ENCODE data around the gene LIPG.
"Not testable (repeated sequence)": the region's sequence is repeated elsewhere in the genome, so short reads cannot be mapped to it uniquely, and the experiment has no call there.

LIPG gene

DNA sequence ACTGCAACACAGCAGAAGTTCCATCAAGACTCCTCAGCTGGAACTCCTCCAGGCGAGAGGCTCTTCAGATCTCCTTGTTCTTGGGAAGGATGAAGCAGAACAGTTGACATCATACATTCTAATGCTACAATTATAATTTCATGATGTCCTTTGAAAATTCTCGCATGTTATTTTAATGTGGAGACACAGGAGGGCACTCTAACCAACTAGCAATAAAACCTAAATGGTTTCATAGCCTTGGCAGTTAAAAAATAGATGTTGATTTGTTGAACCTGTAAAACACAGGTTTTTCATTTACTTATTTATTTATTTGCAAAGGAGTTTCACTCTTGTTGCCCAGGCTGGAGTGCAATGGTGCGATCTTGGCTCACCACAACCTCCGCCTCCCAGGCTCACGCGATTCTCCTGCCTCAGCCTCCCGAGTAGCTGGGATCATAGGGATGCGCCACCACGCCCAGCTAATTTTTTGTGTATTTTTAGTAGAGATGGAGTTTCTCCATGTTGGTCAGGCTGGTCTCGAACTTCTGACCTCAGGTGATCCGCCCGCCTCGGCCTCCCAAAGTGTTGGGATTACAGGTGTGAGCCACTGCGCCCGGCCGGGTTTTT is 2.4 kb upstream of the LIPG start:
- H3K4me3 ChIP-seq (ENCODE audit: low read depth, low read length): not testable (repeated sequence)
- TF ChIP-seq, protein P1, sequence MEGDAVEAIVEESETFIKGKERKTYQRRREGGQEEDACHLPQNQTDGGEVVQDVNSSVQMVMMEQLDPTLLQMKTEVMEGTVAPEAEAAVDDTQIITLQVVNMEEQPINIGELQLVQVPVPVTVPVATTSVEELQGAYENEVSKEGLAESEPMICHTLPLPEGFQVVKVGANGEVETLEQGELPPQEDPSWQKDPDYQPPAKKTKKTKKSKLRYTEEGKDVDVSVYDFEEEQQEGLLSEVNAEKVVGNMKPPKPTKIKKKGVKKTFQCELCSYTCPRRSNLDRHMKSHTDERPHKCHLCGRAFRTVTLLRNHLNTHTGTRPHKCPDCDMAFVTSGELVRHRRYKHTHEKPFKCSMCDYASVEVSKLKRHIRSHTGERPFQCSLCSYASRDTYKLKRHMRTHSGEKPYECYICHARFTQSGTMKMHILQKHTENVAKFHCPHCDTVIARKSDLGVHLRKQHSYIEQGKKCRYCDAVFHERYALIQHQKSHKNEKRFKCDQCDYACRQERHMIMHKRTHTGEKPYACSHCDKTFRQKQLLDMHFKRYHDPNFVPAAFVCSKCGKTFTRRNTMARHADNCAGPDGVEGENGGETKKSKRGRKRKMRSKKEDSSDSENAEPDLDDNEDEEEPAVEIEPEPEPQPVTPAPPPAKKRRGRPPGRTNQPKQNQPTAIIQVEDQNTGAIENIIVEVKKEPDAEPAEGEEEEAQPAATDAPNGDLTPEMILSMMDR (conservative IDR thresholded peaks at IDR 0.05; ENCODE audit: low read depth, low read length): peak; percentile 56
- peak; percentile 78 for DNase-seq (ENCODE audit: low read depth)

DNA sequence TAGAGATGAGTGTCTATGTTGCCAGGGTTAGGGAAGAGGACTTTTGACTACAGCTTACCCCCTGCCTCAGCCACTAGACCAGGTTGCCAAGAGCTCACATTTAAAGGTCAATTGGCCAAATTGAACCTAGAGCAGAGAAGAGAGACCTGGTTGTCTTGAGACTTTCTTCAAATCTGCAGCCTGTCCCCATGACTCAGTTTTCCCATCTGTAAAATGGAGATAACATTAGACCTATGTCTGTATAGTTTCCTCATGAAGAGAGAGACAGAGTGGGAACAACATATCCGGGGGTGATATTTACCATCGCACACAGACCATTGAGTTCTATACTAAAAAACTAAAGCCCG is 1.6 kb upstream of the LIPG start:
- no peak overlapping the region for H3K4me3 ChIP-seq (ENCODE audit: low read depth, low read length)
- DNase-seq (ENCODE audit: low read depth): no peak
- TF ChIP-seq, protein P1 (conservative IDR thresholded peaks at IDR 0.05; ENCODE audit: low read depth, low read length): no peak

DNA sequence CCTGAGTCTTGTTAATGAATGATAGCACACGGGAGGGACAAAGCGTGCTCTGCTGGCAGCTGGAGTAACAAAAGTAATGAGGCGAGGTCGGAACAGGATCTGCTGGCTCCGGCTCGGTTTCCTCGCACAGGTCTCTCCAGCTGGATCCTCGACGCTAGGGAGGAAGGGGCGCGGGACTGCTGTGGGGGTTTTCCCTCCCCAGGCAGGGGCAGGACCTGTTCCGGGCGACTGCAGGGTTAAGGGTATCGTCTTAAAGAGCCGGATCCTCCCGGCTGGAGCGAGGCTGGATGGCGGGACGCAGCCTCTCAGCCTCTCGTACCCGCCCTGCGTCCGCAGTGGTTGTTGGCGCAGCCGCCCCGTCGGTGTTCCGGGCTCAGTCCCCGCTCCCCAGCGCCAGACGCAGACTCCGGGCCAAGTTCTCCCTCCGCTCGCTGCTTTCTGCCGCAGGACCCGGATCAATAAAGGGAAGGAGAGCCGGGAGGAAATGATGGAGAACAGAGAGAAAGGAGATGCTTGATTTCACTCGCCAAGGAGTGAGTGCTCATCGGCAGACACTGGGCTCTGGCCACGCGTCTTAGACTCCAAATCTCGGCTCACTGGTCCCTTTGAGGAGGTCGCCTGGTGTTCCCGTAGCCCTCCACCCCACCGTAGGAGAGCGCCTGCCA is 1.1 kb upstream of the LIPG start:
- peak overlapping the region; percentile 61 for H3K4me3 ChIP-seq (ENCODE audit: low read depth, low read length)
- TF ChIP-seq, protein P1 (conservative IDR thresholded peaks at IDR 0.05; ENCODE audit: low read depth, low read length): no peak
- no peak for DNase-seq (ENCODE audit: low read depth)

DNA sequence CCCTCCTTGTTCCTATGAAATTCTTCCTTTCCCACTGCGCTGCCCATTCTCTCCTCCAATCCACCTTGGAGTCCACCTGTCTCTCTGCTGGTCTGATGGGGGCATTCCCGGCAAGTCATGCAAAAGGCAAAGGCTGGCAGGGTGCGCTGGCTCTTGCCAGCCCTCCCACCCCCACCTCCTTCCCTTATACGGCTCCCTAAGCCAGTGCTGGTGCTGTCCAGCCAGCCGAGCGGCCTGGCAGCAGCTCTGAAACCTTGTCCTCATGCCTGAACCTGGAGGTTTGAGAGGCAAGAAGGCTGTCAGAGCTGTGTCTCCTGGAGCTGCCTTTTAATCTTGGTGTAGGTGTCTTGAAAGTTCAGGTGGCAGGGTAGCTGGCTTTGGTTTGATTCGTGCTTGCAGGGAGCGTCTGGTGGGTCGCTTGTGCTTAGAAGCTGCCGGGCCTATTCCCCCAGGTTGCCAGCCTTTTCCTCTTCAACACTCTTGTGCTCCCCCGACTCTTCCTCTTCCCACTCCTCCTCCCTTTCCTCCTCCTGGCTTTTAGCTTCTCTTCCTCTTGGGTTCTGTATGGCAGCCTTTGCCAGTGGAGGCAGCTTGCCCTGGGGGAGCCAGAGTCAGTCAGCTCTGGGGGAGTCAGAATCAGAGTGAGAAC is 748 bp downstream of the LIPG start:
- TF ChIP-seq, protein P1 (conservative IDR thresholded peaks at IDR 0.05; ENCODE audit: low read depth, low read length): no peak
- peak overlapping the region; percentile 61 for H3K4me3 ChIP-seq (ENCODE audit: low read depth, low read length)
- DNase-seq (ENCODE audit: low read depth): peak; percentile 31

DNA sequence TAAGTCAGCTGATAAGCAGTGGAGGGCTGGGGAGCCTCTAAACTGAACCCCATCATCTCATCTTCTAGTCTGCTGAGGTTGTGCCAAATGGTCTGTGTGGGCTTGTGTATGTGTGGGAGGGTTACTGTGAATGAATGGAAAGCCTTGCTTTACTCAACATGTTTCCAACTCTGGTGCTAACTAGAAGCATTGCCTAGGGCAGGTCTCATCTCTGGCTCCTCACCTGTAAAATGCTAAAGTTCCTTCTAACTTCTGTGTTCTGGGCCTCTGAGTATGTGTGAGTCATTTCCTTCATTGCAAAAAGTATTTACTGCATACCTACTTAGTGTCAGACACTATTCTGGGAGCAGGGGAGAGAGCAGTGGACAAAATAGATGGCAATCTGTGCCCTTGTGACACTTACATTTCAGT is 1.3 kb downstream of the LIPG start:
- TF ChIP-seq, protein P1 (conservative IDR thresholded peaks at IDR 0.05; ENCODE audit: low read depth, low read length): no peak
- H3K4me3 ChIP-seq (ENCODE audit: low read depth, low read length): peak overlapping the region; percentile 61
- peak; percentile 50 for DNase-seq (ENCODE audit: low read depth)

DNA sequence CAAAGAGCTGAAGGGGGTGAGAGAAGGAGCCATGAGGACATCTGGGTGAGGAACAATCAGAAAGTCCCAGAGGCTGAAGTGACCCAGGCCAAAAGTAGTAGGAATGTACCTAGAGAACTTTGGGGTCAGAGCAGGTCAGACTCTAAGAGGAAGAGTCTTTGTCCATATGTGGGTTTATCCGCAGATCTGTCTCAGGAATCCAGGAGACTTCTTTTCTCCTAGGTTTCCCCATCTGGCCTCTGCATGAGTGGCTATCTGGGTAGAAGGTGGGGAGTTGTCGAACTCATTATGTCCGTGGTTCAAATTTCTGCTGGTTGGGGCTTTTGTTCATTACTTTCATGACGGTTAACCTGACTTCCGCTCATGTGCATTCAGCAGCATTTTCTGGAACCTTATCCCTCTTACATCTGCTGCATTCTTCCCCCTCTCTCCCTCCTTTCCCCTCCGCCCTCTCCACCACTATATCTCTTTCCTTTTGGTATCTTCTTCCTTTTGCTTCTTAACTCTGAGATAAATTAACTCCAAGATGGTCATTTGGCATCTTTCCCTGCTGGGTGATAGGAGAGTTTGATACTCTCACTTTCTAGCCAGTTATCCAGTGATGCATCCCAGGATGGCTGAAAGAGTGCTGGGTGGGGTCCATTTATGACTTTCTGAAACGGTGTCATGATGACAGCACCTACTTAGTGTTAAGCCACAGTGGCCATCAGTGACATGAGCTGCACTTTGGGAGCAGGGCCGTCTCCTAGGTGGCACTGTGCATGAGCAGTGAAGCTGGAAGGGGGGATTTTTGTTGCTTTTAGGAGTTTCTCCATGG is 2.1 kb downstream of the LIPG start:
- no peak for DNase-seq (ENCODE audit: low read depth)
- TF ChIP-seq, protein P1 (conservative IDR thresholded peaks at IDR 0.05; ENCODE audit: low read depth, low read length): no peak
- no peak overlapping the region for H3K4me3 ChIP-seq (ENCODE audit: low read depth, low read length)
